Stimulated activated CD8-positive, alpha-beta memory T cell treated with anti-CD3 and anti-CD28 coated beads, Interleukin-15, amount 100 ng/mL, for 24 hours (primary cell): ENCODE results near the gene C1orf226.
"Not testable (repeated sequence)": the region's sequence is repeated elsewhere in the genome, so short reads cannot be mapped to it uniquely, and the experiment has no call there.

Experiments used
- DNase-seq: peaks from one replicate; pipeline ENCODE4 v3.0.0-alpha.2; 2020; ENCODE audit warnings: low read depth

The C1orf226 gene, protein sequence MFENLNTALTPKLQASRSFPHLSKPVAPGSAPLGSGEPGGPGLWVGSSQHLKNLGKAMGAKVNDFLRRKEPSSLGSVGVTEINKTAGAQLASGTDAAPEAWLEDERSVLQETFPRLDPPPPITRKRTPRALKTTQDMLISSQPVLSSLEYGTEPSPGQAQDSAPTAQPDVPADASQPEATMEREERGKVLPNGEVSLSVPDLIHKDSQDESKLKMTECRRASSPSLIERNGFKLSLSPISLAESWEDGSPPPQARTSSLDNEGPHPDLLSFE

DNA sequence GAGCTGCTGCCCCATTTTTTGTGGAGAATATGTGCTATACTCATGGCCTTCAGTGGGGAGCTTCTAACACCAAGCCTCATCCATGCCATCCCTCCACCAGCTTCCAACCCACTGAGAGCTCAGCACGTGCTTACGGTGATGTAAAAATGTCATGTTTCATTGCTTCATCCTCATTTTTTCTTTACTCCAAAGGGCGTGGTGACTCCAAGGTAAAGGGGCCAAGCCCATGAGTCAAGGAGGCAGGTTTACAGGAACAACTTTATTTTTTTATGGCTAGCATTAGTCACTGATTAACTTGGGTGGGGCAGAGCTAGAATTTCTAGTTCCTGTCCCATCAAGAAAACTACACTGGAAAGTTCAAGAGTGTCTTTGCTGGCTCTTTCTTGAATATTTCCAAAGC lies at the start of gene C1orf226:
Gene C1orf226, plus strand, starts transcription at position 346 of the 400 bp plus-strand sequence. CDS start 174 bp downstream, outside the sequence.
- DNase-seq, result no peak

DNA sequence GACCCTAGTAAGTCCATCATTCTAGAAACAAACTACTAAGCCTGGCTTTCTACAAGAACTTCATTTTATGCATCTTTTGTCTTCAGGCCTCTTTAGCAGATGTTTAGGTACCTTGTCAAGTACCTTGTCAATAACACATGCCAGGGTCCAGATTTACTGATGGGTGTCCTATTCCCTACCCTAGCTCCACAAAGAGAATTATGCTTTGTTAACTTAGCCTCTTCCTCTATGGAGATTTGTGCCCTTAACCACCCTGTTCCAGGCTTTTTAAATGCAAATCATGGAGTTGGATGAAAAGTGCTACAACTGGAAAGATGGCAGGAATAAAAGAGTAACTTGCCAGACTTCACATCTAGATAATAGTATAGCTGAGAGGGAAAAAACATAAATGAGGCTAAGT lies 47.5 kb upstream of the C1orf226 start:
- DNase-seq, result no peak

DNA sequence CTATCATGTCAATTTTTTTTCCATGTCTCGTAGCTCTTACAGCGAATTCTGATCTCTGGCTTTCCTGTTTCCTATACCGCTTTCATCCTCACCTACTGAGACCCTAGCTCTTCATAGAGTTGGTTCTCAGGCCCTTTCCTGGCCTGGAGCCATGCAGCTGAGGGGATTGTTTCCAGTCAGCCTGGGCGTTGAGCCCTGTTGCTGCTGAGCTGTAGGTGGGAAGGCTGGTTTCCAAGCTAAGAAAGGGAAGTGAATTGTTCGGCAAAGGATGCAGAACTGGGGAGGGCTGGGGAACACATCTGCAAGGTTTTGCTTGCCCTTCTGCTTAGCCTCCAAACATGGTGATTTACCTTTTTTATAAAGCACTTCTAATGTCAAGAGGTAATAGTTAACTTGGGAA lies 46.4 kb upstream of the C1orf226 start:
- DNase-seq, result no peak

DNA sequence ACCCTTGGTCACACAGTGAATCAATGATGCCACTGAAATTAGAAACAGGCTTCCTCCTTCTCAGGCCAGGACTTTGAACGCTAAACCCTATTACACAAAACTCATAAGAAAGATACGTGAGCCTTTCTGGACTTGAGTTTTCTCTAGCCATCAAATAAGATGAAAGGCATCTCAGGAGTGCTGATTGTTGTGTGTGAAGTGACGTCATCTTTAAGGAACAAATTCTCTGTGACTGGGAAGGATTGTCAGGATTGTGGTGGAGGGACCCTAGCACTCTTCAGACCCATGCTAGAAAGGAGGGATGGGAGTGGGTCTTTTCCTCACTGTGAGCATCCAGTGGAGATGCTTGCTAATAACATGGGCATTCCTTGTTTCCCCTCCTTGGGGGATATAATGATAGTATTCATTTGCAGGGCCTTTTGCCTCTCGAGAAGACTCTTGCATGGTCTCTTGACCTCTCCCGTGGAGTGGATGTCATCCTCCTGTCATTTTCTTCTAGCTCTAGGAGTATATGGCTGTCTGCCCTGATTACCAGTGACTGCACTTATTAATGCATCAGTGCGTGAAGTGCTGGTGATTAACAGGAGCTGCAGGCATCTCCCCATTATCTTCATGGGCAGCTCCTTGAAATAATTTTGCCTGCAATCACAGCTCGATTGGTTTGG lies 44.8 kb upstream of the C1orf226 start:
- DNase-seq, result no peak

DNA sequence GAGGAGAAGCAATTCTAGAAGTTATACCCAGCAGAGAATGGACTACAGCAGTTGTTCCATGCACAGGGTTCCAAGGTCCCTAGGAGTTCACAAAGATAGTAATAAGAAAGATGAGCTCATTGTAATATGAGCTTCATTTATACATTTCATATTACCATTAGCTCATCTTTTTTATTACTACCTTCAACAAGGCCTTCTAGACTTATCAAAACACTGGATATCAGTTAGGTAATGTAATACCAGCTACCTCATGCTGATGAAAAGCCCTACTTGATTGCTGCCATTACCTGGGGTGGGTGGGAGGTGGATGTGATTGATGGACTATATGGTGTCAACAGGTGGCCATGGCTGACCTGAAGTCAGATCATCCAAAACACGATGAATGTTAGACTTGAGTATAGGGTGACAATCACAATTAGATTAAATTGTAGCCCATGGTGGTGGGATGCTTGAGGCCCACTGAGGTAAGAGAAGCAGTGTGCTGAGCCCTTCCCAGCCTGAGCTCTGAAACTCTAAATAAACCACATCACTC lies 39.0 kb upstream of the C1orf226 start:
- DNase-seq, result no peak

DNA sequence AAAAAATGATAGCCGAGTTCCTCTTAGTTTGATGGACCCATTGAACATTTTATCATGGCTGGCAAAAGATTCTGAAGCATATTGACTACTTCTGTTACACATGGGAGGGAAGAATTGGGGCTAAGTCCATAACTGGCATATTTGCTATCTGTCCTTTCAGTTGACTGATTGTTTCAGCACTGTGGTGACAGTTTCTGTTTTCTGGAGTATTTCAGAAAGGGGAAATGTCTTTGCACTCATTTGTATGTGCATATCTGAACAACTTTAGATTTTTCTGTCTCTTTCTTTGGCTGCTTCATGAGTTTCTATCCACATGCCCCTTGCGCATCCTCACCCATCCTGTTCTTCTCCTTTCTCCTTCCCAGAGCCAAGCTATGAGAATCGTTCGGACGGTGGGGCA lies 38.1 kb upstream of the C1orf226 start:
- DNase-seq, result no peak

DNA sequence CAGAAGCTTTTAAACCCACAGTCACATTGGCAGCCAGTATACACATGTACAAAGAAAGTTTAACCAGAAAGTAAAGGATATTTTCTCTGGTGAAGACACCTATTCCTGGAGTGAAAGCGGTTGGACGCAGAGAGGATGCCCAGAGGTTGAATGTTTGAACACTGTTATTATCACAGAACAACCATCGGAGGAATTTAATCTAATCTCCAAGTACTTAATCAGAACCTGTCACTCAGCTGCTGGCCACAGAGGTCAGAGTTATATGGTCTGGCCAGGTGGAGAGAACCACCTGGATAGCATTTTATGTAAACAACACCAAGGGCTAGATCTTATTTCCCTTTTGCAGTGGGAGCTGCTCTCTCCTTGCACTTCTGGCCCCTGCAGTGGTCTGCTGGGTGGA lies 34.2 kb upstream of the C1orf226 start:
- DNase-seq, result no peak

DNA sequence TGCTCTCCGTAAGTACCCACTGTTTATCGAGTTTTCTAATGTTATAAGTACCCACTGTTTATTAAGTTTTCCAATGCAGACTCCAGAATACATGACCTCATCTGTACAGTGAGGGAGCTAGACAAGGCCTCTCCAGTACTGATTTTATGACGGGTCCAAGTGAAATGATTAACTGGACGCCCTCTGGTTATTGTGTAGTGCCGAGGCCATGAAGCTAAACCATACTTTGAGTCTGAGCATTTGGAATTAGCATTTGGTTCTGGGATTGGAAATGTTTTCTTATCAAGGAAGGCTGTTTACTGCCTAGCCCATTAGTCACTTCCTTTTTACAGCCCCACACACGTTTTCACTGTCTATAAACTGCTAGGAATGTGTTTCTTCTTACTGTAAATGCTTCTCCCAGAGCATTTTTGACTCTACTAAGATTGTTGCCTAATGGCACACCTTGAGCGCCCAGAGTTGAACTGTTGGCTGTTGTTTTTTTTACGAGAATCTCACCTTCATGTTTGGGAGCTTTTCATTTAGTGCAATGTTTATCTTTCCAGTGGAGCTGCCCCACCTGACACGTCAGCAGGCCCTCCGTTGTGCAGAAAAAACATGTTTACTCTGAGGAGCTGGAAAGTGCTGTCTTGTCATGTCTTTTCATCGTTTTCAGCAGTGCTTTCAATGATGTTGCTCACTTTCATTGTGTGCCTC lies 31.7 kb upstream of the C1orf226 start:
- no peak for DNase-seq

DNA sequence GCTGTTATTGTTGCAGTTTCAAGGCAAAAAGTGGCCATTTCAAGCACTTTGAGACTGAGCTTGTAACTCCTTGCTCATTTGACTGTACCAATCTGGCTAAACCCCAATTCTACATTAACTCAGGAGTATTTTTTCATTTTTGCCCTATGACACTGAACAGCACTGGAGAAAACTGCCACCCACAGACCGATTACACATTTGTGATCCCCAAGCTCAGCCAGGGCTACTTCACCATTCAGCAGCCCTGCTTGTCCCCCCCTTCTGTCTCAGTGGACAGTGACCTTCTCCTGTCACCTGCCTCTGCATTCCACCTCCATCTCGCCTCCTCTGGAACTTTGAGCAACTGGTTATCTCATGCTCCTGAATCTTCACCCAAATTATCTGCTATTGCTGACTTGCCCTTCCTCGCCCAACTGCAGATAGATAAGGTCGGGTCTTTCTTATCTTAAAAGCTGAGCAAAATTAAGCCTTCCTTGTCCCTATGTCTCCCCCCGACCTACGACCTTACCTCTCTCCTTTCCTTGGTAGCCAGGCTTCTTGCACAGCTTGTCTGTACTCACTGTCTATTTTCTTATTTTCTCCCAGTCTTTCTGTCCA lies 30.2 kb upstream of the C1orf226 start:
- no peak for DNase-seq

DNA sequence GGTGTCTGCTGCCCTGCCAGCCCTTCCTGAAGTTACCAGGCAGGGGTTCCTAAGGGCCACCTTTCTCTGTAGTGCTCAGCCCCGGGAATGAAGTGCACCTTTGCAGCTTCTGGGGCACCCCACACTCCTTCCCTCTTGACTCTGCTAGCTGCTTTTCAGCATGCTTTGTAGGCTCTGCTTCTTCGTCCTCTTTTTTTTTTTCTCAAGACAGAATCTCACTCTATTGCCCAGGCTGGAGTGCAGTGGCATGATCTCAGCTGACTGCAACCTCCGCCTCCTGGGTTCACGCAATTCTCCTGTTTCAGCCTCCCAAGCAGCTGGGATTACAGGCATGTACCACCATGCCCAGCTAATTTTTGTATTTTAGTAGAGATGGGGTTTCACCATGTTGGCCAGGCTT lies 29.7 kb upstream of the C1orf226 start:
- not testable (repeated sequence) for DNase-seq

DNA sequence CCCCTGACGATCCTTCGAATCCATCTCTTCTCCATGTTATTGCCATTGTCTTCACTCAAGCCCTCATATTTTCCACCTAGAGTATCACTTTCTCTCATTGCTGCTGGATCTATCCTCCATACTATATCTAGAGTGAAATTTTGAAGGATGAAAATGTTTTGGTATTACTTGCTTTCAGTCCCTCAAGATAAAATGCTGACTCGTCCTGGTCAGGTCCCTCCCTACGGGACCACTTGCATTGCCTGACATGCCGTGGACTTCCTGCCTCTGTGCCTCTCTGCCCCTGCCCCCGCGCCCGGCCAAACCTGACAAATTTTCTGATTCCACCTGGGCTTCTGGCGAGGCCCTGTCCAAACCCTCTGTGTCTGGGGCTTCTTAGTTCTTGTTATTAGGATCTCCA lies 28.4 kb upstream of the C1orf226 start:
- no peak for DNase-seq

DNA sequence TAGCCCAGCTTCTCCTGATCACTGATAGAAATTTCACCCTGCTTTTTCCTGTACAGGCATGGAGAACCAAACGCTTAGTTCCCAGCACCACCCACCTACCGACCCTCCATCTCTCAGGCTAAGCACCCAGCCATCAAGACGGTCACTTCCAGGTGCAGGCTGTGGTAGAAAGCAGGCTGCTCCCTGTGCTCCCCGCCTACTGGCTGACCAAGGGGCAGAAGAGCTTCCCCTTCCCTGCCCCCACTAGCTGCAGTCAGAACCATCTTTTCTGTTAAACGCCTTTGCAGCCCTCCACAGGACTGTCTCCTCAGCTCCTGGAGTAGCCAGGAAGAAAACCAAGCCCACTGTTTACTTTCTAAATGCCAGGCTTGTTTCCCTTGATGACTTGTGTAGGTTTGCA lies 27.8 kb upstream of the C1orf226 start:
- DNase-seq, result no peak

DNA sequence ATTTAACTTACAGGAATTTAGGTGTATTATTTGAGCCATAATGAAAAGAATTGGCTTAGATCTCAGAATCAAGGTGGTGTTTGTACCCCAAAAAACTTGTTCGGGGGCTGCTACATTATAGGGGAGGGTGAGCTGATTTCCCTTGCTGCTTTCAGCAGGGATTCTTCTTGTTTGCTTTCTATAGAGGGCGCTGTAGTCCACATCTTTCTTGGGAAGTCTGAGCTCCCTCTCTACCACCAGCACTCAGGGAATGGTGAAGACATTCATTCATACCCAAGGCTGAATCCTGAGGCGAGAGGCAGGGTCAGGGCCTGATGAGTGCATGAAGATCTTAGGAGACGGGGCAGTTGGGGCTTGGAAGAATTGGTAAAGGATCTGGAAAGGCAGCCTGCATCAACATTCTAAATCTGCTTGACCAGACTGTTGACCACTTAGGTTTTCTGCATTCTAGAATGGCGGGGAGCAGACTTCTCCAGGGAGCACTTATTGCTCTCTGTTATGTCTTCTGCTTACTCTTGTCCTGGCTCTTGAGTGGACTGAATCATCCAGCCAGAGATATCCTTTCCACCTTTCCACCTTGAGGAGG lies 23.8 kb upstream of the C1orf226 start:
- no peak for DNase-seq

DNA sequence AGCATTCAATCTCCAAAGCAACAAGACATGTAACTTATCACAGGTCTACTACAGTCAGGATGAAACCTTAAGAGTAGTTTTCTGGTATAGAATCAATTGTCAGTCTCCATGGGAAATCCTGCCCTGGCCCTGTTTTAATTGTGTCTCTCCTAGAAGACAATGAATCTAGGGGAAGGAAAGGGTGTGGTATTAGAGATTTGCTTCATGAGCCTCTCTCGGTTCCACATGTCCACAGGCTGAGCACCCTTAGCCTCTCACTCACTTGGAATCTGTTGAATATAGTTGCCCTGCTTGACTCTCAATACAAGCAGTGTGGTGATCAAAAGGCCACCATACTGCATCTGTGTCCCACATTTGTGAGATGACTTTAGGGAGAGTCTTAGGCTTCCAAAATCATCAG lies 22.6 kb upstream of the C1orf226 start:
- DNase-seq, result no peak

DNA sequence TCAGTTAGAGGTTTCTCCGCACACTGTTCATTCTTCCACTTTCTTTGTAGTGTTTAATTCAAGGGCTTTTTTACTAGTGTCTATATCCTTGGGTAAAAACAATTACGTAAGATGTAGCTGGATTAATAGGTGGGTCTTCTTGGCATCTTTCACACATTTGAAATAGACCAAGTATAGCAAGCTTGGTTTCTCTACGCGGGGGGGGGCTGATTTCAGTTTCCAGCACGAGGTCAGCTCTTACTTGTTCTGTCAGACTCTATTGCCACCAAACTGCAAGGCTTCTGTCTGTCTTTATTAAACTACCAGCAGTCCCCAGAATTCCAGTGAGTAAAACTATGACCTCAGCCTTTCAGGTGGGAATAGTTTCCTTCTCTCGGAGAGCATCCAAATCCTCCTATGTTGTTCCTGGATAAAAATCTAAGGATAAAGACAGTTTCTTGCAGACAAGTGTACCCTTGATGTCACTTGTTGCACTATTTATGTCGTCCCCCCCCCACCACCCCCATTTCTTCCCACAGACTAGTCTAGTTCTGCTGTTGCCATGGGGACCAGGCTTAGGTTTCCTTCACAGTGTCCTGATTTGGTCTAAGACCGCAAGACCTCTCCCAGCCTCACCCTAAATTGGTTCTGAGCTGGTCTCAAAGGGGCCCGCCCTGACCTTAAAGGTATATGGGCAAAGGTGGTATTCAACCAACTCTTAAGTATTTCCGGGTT lies 21.8 kb upstream of the C1orf226 start:
- no peak for DNase-seq

DNA sequence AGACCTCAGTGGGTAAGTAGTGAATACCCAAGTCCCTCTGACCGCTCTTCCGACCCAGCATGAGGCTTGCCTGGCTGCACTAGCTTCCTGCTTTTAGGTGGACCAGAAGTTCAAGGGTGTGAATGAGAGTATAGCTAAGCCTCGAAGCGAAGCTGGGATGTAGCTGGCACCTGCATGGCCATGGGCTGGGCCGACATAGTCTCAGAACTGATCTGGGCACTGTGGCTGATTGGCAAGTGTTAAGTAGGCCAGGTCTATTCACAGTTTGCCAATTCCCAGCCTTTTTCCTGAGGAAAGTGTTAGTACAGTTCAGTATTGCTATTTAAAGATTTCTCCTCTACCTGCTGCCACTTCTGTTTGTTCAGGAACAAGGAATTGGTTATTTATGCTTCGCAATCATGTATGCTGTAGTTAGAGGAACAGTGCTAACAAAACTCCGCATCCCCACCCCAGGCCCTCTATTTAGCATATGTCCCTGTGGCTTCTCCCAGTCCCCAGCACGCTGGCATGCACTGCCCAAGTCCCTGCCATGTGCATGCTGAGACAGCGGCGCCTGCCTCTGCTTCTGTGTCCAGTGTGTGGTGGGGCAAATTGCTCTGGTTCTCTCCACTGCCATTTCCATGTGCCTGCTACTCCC lies 21.2 kb upstream of the C1orf226 start:
- DNase-seq, result no peak

DNA sequence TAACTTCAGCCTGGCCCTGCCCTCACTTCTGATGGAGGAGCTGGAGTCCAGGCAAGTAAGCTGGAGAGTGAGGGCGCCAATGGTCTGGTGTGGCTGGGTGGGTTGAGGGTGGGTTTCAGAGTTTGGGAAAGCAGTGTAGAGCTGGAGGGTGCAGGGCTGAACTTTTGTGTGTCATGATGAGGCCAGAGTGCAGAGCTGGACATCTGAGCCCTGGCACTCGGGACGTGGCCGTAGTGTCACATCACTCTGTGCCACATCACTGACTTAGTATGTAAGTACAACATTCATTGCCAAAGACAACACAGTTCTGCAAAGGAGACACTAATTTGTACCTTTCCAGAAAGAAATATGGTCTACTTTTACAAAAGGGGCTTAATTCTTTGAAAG lies 20.7 kb upstream of the C1orf226 start:
- DNase-seq, result no peak

DNA sequence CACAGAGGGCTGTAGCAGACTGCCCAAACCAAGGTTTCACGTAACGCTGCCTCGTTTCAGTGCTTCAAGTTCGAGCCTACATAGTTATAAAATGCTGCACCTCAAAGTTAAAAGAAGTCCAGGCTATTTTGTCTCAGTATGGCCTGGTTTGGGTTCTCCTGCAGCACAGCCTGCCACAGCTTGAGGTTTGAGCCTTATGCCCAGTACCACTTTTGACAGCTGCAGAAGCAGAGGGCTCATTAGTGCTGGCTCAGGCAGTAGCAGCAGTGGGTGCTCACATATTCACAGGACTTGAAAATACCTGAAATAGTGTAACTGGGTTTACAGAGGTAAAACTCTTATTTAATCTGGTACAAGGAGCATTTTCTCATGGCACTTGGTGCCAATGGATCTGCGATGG lies 20.2 kb upstream of the C1orf226 start:
- no peak for DNase-seq

DNA sequence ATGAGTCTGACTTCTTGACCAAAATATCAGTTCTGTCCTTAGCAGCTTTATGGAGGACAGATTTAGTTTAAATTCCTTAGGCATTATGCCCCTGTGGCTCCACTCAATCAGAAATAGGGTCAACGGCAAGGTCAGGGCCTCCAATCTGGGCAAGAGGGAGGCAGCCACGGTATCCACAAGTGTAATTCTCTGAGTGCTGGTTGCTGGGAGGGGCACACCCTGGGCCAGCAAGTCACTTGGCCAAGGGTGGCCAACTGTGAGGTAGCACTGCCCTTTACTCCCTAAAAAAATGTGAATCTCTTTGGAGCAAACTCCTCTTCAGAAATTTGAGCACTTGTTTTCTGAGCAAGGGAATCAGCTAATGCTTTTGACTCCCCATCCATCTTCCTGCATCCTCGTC lies 17.7 kb upstream of the C1orf226 start:
- DNase-seq, result no peak

DNA sequence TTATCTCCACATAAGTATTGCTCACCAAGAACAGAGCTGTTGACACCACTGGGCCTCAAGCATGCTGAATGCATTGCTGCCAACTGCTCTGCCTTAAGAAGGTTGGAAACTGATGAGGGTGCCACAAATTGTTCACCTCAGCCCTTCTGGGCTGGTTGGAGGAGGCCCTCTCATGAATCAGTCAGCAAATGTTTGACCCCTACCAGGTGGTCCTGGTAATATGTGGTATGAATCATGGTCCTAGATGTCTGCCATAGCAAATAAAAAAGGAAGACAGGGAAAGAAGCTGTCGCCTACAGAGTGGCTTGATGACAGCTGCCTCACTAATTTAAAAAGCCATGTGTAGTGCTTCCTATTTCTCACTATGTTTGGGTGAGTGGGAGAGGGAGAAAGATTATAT lies 17.0 kb upstream of the C1orf226 start:
- no peak for DNase-seq
